ENCODE data around the gene LRRC31.
A peak's percentile ranks its signal among the peaks of the same experiment; 100 is the strongest.

The LRRC31 gene

DNA sequence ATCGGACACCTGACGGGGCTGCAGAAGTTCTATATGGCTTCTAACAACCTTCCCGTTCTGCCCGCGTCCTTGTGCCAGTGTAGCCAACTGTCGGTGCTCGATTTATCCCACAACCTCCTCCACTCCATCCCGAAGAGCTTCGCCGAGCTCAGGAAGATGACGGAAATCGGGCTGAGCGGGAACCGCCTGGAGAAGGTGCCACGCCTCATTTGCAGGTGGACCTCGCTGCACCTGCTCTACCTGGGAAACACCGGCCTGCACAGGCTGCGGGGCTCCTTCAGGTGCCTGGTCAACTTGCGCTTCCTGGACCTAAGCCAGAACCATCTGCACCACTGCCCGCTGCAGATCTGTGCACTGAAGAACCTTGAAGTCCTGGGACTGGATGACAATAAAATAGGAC lies 47.2 kb downstream of the LRRC31 start:
- DNase-seq (ENCODE audit: low read depth in 1 of 2, low spot score in 1 of 2): peak; percentile 87 to 89
- in situ Hi-C loops (cut with HindIII; ENCODE audit: low pct_unique_long_range_greater_than_20kb, low sequenced_read_pairs): no loop called here
- no peak for TF ChIP-seq JUND (IDR thresholded peaks at IDR 0.05; ENCODE audit: low read depth)

DNA sequence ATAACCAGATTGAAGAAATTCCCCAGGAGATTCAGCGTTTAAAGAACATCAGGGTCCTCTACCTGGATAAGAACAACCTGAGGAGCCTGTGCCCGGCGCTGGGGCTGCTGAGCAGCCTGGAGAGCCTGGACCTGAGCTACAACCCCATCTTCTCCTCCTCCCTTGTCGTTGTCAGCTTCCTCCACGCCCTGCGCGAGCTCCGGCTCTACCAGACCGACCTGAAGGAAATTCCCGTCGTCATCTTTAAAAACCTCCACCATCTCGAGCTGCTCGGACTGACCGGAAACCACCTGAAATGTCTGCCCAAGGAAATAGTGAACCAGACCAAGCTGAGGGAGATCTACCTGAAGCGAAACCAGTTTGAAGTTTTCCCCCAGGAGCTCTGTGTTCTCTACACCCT lies 47.6 kb downstream of the LRRC31 start:
- in situ Hi-C loops (cut with HindIII; ENCODE audit: low pct_unique_long_range_greater_than_20kb, low sequenced_read_pairs): no loop called here
- DNase-seq (ENCODE audit: low read depth in 1 of 2, low spot score in 1 of 2): peak; percentile 72 to 75
- TF ChIP-seq JUND (IDR thresholded peaks at IDR 0.05; ENCODE audit: low read depth): no peak

DNA sequence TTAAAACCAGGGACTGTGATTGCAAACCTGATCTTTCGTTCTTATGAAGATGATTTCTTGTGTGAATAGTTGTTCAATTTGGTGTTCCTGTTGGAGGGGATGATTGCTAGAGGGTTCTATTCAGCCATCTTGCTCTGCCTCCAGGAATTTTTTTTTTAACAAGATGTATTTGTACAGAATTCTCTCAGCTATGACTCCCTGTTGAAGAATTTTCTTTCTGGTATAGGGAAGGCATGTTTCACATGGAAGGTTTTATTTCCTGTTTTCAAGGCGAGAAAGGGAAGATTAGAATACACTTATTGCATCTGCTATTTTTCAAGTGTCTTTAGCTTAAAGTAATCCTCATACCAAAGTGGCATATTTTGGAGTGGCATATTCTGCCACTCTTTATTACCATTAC lies 51.4 kb downstream of the LRRC31 start:
- no peak for DNase-seq (ENCODE audit: low read depth in 1 of 2, low spot score in 1 of 2)
- TF ChIP-seq JUND (IDR thresholded peaks at IDR 0.05; ENCODE audit: low read depth): no peak
- in situ Hi-C loops (cut with HindIII; ENCODE audit: low pct_unique_long_range_greater_than_20kb, low sequenced_read_pairs): no loop called here

DNA sequence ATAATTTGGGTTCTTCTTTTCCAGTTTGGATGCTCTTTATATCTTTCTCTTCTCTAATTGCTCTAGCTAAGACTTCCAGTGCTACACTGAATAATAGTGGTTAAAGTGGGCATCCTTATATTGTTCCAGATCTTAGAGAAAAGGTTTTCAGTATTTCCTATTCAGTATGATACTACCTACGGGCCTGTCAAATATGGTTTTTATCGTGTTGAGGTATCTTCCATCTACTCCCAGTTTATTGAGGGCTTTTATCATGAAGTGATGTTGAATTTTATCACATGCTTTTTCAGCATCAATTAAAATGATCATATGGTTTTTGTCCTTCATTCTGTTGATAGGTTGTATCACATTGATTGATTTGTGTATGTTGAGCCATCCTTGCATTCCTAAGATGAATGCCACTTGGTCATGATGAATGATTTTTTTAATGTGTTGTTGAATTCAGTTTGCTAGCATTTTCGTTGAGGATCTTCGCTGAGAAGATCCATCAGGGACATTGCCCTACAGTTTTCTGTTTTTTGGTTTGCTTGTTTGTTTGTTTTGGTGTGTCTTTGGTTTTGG lies 54.1 kb downstream of the LRRC31 start:
- in situ Hi-C loops (cut with HindIII; ENCODE audit: low pct_unique_long_range_greater_than_20kb, low sequenced_read_pairs): no loop called here
- TF ChIP-seq JUND (IDR thresholded peaks at IDR 0.05; ENCODE audit: low read depth): no peak
- no peak for DNase-seq (ENCODE audit: low read depth in 1 of 2, low spot score in 1 of 2)

DNA sequence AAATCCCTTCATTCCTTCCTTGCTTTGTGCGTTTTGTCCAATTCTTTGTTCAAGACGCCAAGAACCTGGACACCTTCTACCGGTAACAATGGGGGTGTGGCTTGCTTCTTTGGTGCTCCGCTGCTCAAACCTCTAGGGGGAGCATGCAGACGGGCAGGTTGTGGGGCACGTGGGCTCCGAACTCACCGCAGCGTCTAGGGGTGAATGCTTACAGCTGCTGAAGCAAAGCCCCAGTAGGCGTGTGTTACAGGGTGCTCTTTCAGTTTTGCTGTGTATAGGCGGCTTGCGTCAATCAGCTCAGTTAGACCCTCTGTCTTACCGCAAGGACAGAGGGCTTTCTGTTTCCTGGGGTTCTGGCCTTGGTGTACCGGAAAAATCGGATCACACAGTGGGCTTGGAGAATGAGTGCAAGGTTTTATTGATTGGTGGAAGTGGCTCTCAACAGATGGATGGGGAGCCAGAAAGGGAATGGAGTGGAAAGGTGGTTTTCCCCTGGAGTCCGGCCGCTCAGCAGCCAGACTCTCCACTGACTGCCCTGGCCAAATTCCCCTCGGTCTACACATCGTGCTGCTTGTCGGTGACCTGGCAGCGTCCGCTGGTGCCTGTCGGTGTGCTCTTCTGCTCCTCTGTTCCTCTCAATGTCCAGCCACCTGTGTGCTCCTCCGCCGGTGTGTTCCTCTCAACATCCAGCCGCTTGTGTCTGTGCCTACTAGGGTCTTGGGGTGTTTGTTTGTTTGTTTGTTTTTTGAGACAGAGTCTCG lies 55.8 kb downstream of the LRRC31 start:
- no peak for TF ChIP-seq JUND (IDR thresholded peaks at IDR 0.05; ENCODE audit: low read depth)
- in situ Hi-C loops (cut with HindIII; ENCODE audit: low pct_unique_long_range_greater_than_20kb, low sequenced_read_pairs): no loop called here
- peak in 1 of 2 experiments; percentile 65 for DNase-seq (ENCODE audit: low read depth in 1 of 2, low spot score in 1 of 2)

DNA sequence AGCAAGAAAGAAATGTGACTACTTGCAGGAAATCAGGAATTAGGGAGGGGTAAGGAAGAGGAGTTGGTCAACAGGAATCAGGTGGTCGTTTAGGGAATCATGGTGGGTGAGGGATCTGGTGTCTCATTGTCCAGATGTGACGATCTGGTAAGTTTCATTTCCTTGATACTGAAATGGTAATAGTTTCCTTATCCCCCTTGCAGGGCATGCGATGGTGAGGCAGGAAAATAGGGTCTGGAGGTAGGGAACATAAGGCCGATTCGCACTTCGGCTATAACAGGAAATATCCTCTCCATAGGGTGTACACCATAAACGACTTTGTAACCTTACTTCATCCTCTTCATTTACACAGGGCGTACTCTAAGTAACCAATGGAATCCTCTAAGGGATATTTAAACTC lies 56.5 kb downstream of the LRRC31 start:
- no peak for DNase-seq (ENCODE audit: low read depth in 1 of 2, low spot score in 1 of 2)

DNA sequence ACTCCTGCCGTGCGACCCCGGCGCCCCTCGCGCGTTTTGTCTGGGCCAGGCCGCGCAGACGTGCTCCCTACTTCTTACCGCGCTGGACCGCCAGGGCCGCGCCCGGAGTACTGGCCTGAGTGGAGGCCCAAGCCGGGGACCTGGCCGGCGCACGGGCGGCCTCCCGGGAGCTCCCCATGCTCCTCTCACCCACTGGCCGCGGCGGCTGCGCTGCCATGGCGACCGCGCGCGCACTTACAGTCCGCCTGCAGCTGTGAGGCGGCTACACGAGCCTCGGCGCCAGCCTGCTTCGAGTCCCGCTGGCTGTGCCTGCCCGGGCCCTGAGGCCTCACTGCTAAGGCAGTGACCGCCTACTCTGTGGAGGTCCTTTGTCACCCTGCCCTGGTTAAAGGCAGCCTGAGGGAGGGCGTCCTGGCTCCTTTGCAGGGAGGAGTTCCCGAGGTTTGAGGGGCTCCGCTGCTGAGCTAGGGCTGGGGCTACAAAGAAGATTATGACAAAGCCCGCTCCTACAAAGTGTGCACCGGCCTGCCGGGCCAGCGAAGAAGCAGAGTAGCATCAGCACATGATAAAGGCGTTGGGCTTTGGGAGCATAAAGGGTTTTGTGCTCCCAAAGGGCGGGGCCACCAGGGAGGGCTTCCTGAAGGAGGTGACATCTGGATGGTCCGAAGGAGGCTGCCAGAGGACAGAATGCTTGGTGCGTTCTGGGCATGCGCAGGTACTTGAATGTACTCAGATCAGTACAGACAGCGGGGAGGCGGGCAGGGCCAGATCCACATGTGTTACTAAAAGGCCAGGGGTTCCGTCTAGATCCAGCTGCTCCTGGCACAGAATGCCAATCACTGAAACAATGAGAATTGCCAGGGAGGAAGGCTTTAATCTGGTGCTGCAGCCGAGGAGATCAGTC lies 57.2 kb downstream of the LRRC31 start, which contains the start of the genes LRRC34 and LRRIQ4:
LRRC34 (minus strand) TSS at position 573 of the 904 bp plus-strand sequence; CDS start at position 217, 356 bp downstream.
LRRIQ4 (plus strand) TSS at position 539 of the 904 bp plus-strand sequence. CDS start 9,052 bp downstream, outside the sequence.
- no peak for DNase-seq (ENCODE audit: low read depth in 1 of 2, low spot score in 1 of 2)
- in situ Hi-C loops (cut with HindIII; ENCODE audit: low pct_unique_long_range_greater_than_20kb, low sequenced_read_pairs): no loop called here
- no peak for TF ChIP-seq JUND (IDR thresholded peaks at IDR 0.05; ENCODE audit: low read depth)

More for the DNA sequence above, 56.5 kb downstream of the LRRC31 start:
- in situ Hi-C loops (cut with HindIII; ENCODE audit: low pct_unique_long_range_greater_than_20kb, low sequenced_read_pairs): no loop called here
- no peak for TF ChIP-seq JUND (IDR thresholded peaks at IDR 0.05; ENCODE audit: low read depth)

DNA sequence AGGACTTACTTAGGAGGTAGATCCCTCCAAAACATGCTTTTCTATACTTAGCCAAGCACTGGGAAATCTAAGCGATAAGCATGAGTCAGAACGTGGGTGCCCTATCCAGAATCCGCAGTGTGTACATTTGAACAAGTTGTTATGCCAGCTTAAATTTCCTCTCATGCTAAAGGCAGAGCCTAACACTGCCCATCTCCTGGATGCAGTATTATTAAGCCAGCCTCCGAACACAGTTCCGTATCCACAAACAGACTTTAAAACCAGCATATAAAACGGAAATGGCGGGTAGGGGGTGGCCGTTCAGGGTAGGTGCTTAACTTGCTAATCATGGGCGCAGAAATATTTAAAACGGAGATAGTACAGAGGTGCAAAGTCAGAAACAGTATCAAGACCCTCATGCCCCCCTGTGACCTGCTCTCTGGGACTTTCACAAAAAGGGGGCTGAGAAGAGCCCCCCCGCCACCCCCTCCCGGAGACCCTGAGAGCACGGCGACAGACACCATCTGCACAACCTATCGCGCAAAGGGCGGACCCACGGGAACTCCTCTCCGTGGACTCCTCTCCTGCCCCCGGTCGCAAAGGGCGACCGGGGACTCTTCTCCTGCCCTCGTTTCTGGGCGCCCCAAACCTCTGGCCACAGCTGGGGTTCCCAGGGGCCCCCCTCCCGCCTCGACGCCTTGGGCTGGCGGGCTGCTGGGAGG lies 58.0 kb downstream of the LRRC31 start:
- DNase-seq (ENCODE audit: low read depth in 1 of 2, low spot score in 1 of 2): no peak
- TF ChIP-seq JUND (IDR thresholded peaks at IDR 0.05; ENCODE audit: low read depth): no peak
- in situ Hi-C loops (cut with HindIII; ENCODE audit: low pct_unique_long_range_greater_than_20kb, low sequenced_read_pairs): no loop called here

DNA sequence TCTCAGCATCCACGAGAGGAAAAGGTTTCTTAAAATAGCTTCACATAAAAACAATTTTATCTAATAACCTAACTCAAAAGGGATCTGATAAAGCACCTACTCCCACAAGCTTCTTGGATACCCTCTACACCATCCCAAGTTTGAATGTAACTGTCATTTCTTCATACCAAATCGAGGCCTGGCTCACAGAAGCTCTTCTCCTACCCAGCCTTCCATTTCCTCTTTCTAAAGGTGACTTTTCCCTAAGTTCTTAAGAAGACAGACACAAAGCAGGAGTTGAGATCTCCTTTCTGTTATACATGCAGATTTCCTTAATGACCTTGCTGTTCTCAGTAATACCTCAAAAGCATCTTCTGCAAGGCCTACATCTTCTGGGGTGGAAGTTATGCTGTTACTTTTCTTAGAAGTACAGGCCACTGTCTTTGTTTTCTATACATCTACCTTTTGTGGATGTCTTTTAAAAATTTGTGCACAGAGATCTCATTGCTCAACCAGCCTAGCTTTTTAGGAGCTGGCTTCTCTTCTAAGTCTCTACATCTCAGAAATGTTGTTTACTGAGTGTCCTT lies 60.4 kb downstream of the LRRC31 start:
- TF ChIP-seq JUND (IDR thresholded peaks at IDR 0.05; ENCODE audit: low read depth): no peak
- in situ Hi-C loops (cut with HindIII; ENCODE audit: low pct_unique_long_range_greater_than_20kb, low sequenced_read_pairs): no loop called here
- no peak for DNase-seq (ENCODE audit: low read depth in 1 of 2, low spot score in 1 of 2)

DNA sequence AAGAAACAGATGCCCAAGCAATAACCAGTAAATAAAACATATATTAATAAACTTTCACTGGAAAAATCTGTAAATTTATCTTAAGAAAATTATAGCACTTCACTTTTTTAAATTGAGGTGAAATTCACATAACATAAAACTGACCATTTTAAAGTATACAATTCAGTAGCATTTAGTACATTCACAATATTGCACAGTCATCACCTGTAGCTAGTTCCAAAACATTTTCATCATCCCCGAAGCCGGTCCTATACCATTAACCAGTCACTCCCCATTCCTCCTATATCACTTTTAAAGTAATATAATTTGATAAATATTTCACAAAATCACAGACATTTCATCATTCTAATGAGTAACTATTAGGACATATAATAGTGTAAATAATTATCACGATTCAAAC lies 65.1 kb downstream of the LRRC31 start:
- DNase-seq (ENCODE audit: low read depth in 1 of 2, low spot score in 1 of 2): no peak
- TF ChIP-seq JUND (IDR thresholded peaks at IDR 0.05; ENCODE audit: low read depth): no peak
- in situ Hi-C loops (cut with HindIII; ENCODE audit: low pct_unique_long_range_greater_than_20kb, low sequenced_read_pairs): no loop called here

DNA sequence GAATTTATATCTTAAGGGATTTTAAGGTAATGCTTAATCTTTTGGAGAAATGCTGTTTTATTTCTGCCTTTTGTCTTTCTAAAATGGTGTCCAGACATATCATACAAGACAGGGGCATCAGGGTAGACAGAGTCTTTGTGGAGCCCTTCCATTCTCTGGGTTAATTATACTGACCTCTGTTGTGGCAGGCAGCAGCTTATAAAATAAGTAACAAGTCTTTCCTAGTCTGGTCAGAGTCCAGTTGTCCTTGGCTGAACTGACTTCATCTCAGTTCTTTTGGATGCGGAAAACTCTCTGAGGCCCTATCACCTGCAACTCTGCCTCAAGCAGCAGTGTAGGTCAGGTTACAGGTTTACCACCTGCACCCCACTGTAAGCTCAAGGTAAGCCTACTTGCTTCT lies 77.4 kb downstream of the LRRC31 start:
- TF ChIP-seq JUND (IDR thresholded peaks at IDR 0.05; ENCODE audit: low read depth): no peak
- DNase-seq (ENCODE audit: low read depth in 1 of 2, low spot score in 1 of 2): no peak
- in situ Hi-C loops (cut with HindIII; ENCODE audit: low pct_unique_long_range_greater_than_20kb, low sequenced_read_pairs): no loop called here
